Measurements from ENCODE around the gene LSMEM2.

The LSMEM2 gene

DNA sequence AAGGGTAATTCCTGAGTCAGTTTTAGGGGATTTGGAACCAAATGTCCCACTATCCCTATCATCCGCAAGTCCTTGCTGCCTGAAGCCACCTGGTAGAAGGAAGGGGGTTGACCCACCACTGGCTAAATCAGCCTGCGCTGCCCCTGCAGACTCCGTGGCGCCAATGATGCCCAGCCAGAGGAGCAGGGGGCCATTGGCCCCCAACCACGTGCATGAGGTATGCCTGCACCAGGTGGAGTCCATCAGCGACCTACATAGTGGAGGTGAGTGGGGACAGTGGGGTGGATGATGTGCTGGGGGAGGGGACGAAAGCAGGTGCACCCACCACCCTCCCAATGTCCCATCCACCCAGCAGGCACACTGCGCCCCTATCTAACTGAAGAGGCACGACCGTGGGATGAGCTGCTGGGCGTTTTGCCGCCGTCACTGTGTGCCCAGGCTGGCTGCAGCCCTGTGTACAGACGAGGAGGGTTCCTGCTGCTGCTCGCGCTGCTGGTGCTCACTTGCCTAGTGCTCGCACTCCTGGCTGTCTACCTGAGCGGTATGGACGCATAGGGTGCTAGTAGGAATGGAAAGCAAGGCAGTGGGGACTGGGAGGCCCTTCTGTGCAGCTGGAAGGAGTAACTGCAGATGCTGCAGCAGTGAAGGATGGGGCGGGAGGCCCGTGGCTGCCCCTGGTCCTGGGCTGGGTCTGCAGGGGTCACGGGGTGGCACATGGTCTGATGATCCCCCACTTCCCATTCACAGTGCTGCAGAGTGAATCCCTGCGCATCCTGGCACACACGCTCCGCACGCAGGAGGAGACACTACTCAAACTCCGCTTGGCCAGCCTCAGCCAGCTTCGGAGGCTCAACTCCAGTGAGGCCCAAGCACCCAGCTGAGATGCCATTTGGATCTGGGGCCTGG, 7.7 kb downstream of the LSMEM2 start:
- no peak for DNase-seq

DNA sequence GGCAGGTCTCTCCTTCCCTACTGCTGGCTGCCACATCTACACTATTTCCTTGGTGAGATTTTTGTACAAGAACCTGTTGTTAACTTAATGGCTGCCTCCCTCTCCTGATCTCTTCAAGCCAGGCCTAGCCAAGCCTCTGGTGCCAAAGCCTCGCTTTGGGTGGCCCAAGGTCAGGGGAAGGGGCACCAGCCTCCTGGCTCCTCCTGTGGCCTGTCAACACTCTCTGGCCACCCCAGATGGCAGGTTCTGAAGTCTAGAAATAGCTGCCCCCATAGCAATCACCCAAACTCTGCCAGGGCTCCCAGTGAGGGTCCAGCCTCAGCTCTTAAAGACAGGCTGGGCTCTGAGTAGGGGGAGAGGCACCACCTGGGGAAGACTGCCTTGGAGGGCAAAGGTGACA, 8.4 kb downstream of the LSMEM2 start:
- DNase-seq = no peak

DNA sequence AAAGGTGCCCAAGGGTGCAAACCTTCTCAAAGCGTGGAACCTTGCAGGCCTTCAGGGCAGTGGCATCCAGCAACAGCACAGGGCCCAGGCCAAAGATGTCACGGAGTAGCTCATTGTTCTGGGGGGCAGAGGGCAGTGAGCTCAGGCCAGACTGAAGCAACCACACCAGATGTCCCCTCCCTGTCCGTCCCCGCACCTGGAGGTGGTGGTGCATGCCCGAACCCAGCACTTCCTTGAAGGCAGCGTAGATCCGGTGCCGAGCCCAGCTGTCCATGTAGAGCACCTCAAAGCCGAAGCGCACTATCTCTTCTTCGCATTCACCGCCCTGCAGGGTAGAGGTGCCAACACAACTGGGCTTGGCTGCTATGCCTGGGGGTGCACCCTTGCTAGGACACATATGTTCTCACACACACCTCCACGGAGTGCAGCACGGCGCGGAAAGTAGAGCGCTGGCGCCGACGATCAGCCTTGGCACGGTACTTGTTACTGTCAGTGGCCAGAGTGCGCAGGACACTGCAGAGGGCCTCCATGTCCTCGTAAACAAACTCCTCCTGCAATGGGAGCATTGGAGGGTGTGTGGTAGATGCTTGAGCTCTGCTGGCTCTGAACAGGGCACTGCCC, 9.6 kb downstream of the LSMEM2 start:
- DNase-seq = no peak

DNA sequence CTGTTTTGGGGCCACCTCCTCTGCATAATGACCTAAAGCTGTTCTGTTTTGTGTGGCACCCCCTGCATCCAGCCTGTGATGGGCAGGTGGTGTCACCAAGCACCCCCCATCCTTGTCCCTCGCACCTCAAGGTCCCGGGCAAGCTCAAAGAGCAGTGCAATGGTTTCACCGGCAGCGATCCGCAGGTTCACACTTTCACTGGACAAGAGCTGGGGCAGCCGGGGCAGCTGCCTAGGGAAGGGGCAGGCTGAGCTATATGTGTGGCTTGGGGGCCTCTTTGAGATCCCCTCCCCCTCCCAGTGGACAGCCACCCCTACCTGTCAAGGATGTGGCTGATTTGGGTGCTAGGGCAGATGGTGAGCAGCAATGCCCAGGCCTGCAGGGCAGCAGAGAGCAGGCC, 10.2 kb downstream of the LSMEM2 start:
- DNase-seq = no peak

DNA sequence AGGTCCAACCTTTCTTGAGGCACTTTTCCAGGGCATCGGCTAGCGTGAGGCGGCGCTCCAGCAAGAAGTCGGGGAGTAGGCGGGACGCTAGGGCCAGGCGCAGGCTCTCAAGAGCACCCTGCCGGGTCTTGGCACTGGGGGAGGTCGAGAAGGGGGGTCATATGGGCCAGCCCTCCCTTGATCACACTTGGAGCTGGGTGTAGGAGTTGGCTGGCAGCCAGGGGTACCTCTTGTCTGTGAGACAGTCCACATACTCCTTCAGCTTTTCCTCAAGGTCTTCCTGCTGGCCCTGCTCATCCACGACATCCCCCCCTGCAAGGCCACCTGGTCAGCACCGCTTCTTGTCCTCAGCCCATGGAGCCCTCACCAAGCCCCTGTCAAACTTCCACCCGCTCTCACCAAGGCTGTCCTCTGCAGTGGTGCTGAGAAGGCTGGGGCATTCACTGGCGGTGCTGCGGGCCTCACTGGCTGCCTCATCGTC, 11.3 kb downstream of the LSMEM2 start:
- no peak for DNase-seq

DNA sequence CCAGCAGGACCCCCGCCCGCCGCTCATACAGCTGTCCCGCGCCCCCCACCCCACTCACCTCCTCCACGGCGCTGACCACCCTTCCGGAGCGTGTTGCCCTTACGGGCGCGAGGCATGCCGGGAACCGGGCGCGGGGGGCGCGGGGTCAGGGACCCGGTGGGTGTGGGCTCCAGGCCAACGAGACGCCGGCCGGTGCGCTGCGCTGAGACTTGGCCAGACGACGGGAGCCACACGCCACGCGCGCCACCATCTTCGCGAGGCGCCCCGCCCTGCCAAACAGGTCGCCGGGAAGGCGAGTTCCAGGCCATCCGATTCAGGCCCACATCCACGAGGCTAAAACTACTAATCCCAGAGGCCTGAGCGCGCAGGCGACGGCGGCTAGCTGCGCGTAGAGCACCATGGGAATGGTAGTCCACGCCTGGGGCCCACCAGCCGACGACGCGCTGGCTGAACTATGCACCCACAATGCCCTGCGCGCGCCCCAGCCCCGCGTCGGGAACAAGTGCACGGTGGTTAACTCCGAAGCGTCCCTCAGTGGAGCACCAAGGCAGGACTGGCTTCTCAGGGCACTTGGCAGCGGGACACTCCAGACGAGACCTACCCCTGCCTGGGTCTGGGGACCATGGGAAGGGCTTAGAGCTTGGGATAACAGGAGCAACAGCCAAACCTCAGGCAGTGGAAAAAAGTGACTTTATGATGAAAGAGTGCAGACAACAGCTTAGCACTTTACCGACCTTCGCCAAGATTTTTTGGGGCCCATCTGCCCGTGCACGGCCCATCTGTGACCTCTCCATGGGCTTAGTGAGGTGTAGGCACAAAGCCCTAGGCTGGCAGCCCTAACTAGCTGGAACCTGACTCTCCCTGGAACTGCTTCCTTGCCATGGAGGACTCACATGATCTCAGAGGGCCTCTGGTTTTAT, 13.5 kb downstream of the LSMEM2 start, which contains the start of gene IFRD2:
Gene IFRD2, minus strand, starts transcription at position 271 of the 920 bp plus-strand sequence. Its CDS starts 155 bp downstream, at position 116.
- peak; percentile 82 for DNase-seq

DNA sequence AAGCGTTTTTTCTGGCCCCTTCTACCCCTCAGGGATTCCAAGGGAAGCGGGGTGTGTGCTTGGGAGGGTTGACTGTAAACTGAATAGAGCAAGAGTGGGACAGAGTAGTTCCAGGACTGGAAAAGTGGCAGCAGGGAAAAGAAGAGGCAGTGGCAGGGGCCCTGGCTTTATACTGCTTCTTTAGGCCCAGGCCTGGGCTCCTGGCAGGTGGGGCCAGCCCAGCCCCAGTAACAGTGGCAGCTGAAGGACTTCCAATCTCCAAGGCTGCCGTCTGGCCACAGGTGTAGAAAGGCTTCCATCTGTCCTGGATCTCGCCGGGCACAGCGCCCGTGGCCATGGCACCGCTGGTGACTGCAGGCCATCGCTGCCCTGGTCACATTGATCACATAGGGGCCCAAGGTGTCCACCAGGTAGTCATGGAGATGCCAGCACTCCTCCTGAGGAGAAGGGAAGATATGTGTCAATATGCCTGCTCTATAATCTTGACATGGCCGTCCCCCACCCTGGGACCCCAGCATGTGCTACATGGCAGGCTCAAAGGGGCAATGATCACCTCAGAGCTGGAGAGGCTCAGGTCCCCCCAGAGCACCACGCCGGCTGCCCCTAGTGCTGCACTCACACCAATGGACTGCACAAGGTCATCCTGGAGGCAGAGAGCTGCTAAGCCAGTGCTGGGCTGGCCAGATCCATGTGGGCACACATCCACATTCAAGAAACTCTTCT, 14.4 kb downstream of the LSMEM2 start:
- no peak for DNase-seq

DNA sequence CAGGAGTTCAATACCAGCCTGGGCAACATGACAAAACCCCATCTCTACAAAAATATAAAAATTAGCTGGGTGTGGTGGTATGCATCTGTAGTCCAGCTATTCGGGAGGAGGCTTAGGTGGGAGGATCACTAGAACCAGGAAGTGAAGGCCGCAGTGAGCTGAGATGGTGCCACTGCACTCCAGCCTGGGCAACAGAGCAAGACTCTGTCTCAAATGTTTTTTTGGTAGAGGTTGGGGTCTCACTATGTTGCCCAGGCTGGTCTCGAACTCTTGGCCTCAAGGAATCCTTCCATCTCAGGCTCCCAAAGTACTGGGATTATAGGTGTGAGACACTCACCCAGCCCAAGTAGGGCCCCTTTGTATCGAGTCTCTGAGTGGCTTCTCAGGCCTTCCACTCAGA, 15.2 kb downstream of the LSMEM2 start:
- no peak for DNase-seq

DNA sequence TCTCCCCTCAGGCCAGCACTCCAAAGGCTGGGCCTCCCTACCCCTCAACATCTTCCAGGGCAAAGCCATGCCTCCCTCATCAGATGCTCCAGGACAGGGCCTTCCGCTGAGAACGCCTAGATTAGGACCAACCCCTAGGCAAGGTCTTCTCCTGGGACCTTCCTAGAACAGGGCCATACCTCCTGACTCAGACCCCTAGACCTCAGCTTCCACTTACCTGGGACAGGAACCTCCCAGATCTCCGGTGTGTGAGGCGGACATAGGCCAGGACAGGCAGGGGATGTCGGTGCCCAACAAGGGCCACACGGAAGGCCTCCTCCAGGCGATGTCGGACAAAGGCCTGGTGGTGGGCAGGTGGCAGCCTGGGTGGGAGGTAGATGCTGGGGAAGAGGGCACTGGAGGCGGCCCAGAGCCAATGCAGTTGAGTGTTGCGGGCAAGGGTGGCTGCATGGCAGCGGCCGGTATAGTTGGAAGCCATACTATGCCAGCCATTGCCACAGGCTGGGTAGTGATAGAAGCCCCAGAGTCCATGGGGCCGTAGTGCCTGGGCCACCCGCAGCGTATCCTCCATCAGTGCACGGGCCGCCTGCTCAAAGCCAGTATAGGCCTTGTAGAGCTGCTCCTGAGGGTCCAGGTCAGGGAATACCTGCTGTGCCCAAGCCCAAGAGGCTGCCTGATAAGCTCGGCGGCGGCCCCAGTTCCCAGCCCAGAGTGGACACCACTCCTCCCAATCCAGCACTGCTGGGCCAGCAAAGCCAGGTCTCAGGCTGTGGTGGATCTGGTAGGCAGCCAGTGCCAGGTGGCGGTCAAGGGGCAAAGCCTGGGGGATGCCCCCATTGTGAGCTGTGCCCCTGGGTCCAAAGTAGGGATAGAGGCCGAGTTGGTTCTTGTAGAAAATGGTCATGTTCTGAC, 15.9 kb downstream of the LSMEM2 start:
- DNase-seq = no peak

DNA sequence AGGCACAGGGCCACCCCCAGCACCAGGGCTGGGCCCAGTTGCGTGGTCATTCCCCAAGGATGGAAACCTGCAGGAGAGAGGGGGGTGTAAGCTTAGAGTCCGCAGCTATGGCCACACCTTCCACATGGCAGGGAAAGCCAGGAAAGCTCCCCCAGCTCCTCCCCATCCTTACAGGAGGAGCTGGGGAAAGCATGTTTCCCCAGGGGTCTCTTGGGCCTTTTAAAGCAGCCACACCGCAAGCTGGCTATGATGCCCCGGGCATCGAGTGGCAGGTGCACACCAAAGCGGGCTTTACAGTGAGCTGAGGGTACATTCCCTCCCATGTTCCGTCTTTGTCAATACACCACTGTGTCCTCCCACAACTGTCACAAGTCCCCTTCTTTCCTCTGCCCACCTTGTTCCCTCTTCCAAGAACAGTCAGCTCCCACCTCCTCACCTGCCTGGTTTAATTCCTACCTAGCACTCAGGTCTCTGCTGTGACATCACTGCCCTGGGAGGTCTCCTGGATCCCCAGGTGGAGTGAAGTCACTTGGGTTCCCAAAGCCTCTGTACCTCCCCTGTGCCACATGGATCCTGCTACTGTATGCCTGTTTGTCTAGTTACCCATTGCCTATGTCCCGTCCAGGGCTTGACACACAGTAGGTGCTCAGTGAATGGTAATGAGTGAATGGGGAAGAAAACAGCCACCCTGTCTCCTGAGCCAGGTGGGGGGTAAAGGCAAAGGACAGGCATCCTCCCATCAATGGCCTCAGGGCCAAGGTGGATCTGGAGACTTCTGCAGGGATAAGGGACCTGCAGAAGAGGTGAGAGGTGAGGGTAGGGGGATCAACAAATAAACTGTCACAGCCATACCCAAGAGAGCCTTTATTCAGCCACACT, 16.9 kb downstream of the LSMEM2 start:
- DNase-seq = no peak

DNA sequence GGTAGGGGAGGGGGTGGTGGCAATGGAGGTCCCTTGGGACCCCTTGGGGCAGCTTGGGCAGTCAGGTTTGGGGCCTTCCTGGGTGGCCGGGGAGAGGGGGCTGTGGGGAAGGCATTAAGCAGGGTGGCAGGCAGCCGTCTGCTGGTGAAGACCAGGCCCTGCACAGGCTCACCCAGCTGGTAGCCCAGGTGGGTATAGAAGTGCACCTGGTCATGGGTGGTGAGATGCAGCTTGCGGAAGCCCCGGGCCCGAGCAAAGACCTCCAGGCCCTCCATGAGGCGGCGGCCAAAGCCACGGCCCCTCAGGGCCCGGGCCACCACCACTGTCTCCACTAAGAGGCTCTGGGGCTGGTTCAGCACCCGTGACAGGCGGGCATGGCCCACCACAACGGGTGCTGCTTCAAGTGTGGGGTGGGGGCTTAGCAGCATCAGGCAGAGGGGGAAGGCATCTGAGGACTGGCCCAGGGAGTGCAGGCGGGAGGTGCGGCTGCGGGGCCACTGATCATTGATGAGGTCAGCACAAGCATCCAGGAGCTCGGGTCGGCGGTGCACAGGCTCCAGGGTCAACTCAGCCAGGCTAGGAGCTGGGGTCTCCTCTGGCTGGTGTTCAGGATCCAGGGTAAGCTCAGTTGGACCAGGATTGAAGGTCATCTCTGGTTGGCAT, 18.0 kb downstream of the LSMEM2 start:
- DNase-seq = no peak

DNA sequence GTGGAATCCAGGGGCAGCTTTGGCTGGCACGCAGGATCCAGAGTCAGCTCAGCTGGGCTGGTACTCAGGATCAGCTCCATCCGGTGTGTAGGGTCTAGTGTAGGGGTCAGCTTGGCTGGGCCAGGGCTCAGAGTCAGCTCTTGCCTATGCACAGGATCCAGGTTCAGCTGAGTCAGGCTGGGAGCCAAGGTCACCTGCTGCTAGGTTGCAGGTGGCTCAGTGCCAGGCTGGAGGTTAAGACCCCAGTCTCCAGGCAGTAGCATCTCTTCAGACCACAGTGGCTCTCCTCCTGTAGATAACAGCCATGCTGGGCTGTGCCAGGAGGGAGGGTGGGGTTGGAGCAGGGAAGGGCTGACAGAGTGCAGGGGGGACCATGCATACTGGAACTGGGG, 18.5 kb downstream of the LSMEM2 start:
- no peak for DNase-seq

DNA sequence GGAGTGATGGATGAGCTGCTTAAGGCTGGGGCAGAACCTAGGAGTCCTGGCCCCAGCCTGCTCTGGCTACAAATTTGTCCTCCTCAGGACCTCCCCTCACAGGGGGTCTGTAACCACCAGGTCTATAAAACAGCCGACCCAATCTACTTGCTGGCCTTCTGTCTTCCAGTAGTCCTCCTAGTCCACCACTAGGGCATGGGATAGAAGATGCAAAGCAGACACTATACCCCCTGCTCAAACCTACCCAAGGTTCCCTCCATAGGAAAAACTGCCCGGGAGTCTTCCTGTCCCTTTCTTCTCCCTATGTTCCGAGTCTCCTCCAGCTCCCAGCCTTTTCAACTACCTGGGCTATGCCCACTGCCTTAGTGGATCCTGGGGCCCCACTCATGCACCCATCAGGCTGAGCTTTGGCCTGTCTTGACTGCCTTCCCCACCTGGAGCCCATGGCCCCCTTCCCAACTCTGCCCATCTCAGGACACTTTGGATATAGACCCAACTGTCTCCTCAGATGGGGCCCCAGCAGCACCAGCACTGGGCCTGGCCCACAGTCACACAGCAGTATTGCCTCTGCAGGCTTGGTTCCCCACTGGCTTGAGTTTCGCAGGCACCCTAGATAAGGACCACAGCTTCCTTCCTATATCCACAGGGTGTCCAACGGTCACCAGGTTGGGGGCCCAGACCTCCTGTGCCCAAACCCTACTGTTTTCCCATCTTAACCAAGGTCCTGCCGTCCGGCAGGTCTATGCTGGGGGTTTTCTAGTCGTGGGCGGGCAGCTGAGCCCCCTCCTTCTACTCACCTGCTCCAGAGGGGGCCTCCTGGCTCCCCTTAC, 19.2 kb downstream of the LSMEM2 start:
- DNase-seq = no peak

DNA sequence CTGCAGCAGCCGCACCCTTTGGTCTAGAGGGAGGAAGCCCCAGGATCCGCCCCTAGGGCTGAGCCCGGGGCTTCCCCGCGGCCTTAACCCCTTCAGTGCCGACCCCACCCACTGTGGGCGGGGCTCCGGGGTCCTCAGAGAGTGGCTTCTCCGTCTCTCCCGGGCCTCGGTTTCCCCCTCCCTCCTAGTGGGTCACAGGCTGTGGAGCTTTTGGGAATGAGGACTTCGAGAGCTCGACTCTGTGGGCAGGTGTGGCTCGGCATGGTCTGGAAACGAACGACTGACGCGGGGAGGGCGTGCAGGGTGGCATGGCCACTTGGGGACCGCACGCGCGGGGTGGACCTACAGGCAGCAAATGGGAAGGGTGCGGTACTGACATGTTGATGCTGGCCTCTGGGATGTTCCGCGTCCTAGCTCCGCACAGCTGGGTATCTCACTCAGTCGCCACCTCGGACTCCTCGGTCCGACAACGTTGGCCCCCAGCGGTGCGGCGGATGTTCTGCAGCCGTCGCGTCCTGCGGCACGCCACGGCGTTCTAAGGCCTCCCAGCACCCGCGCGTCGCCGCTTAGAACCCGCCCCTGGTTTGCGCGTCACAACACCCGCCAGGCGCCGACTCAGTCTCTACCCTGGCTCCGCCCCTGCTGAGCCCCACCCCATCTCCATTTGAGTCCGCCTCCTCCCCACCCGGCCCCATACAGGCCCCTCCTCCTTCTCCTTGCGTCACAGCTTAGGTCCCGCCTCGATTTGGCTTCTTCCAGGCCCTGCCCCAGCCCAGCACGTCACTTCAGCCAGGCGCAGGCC, 20.1 kb downstream of the LSMEM2 start, which contains the start of the genes HYAL3 and NAA80:
Gene HYAL3, minus strand, starts transcription at position 570 of the 802 bp plus-strand sequence. CDS start 3,803 bp downstream, outside the sequence.
Gene NAA80, minus strand, starts transcription at position 570 of the 802 bp plus-strand sequence. CDS start 1,942 bp downstream, outside the sequence.
- DNase-seq = peak; percentile 93

DNA sequence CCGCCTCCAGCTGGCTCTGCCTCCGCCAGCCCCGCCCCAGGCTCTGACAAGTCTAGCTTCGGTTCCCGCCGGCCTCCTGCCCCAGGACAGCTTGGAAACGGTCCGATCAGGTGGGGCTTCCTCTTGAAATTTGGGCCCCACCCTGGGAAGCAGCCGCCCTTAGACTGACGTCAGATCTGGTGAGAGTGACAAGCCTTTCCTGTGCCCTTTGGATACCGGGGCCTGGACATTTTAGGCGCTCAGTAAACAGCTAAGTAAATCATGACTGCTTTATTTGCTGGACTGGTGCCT, 20.7 kb downstream of the LSMEM2 start:
- no peak for DNase-seq

DNA sequence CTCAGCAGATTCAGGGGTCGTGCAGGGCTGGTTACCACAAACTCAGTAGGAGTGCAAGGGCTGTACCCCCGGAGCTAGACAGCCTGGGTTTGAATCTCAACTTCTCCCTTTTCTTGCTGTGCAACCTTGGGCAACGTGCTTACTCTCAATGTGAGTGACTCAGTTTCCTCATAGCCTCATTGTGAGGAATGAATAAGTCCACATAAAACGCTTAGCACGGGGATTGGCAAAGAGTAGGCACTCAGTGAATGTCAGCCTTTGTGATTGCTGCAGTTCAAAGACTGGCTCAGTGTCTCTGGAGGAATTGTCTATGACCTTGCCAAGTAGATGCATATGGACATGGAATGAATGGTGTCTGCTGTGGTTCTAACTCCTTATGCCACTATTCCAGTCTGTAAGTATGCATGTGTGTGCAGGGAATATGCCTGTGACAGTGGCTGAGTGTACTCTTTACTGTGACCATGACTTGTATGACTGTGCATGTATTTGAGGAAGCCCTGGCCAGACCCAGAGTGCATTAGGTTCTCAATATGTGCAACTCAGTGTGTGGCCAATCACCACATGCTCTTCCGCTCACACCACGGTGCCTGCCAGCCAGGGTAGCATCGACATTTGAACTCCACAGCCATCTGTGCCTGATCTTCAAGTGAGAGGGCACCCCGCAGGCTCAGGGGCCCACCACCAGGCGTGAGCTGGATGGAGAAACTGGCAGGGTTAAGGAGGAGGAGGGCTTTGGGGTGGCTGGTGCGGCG, 21.2 kb downstream of the LSMEM2 start:
- no peak for DNase-seq

DNA sequence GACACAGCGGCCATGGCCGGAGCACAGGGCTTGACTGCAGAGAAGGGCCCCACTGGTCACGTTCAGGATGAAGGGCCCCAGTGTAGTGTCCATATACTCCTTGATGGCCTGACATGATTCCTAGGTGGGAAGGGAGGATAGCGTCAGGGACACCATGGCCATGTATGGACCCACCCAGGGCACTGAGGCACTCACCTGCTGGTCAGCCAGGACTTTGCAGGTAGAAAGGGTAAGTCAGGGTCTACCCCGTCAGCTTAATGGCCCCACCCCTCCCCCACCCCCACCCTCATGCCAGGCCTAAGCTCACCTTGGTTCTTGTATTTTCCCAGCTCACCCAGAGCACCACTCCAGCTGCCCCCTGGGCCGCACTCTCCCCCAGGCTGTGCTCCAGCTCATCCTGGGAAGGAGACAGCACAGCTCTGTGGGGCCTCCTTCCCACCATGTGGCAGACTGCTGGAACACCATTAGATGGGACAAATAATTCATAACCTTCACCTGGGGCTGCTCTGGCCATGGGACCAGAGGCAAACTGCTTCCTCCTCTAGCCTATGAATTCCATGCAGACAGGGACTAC, 21.9 kb downstream of the LSMEM2 start:
- DNase-seq = no peak

All from NCI-H2171 (cell line).